ENCODE results near the gene RBM12. TPM values are rescaled to one million over a fixed set of nuclear protein-coding genes. Genes with fewer than 3 reads are reported as not detected.

The RBM12 gene
- total RNA-seq, 4 donors from 2014 or later = 9.8 to 23.7 (median 20.7) TPM

GRCh38 chr20:35627121-35627520 is 37.6 kb downstream of the RBM12 start:
- ATAC-seq = no peak
- Histone ChIP-seq H3K4me1 (no peaks in the 10 kb centered on the region), H3K27me3 (no peaks in the 10 kb centered on the region), H3K4me3 (no peak overlapping the region), H3K9me3 (no peaks in the 10 kb centered on the region), H3K27ac (no peak overlapping the region), H3K36me3 (peaks cover 4 to 81% of the 10 kb centered on the region in 2 donors)
- no peak for DNase-seq
- intact Hi-C loops (cut with DNase I; ENCODE audit: low total_unique reads) (no loop called here), in situ Hi-C loops (cut with MboI; ENCODE audit: low sequenced_read_pairs in 4 of 4) (no loop called here)
- TF ChIP-seq CTCF (IDR thresholded peaks at IDR 0.05 in 4 of 5, conservative IDR thresholded peaks at IDR 0.05 in 1 of 5) (no peak), POLR2A (IDR thresholded peaks at IDR 0.05) (no peak)

- TF ChIP-seq CTCF (IDR thresholded peaks at IDR 0.05 in 4 of 5, conservative IDR thresholded peaks at IDR 0.05 in 1 of 5) = no peak
- H3K27me3 ChIP-seq = no peaks in the 10 kb centered on the region
- in situ Hi-C loops (cut with MboI; ENCODE audit: low sequenced_read_pairs in 4 of 4) = no loop called here
- ATAC-seq (no peak), DNase-seq (no peak)
- intact Hi-C loops (cut with DNase I; ENCODE audit: low total_unique reads) = no loop called here
- H3K9me3 ChIP-seq = no peaks in the 10 kb centered on the region
- no peak overlapping the region for H3K4me3 ChIP-seq
- H3K27ac ChIP-seq = no peak overlapping the region
- H3K4me1 ChIP-seq = no peaks in the 10 kb centered on the region
- peaks cover 4 to 81% of the 10 kb centered on the region in 2 donors for H3K36me3 ChIP-seq
These were observed 38.2 kb downstream of the RBM12 start for GRCh38 chr20:35626386-35627001.

- in situ Hi-C loops (cut with MboI; ENCODE audit: low sequenced_read_pairs in 4 of 4) (no loop called here), intact Hi-C loops (cut with DNase I; ENCODE audit: low total_unique reads) (no loop called here)
- H3K9me3 ChIP-seq = no peaks in the 10 kb centered on the region
- H3K4me1 ChIP-seq = no peaks in the 10 kb centered on the region
- no peak overlapping the region for H3K27ac ChIP-seq
- DNase-seq (no peak), ATAC-seq (no peak)
- TF ChIP-seq CTCF (IDR thresholded peaks at IDR 0.05 in 4 of 5, conservative IDR thresholded peaks at IDR 0.05 in 1 of 5) (no peak), POLR2A (IDR thresholded peaks at IDR 0.05) (no peak)
- peaks cover 4 to 75% of the 10 kb centered on the region in 2 donors for H3K36me3 ChIP-seq
- no peak overlapping the region for H3K4me3 ChIP-seq
- H3K27me3 ChIP-seq = no peaks in the 10 kb centered on the region
These were observed 38.9 kb downstream of the RBM12 start for GRCh38 chr20:35625584-35626385.

- ATAC-seq = no peak
- no peak overlapping the region for H3K4me3 ChIP-seq
- H3K9me3 ChIP-seq = no peaks in the 10 kb centered on the region
- TF ChIP-seq POLR2A (IDR thresholded peaks at IDR 0.05) (no peak), CTCF (IDR thresholded peaks at IDR 0.05 in 4 of 5, conservative IDR thresholded peaks at IDR 0.05 in 1 of 5) (no peak)
- in situ Hi-C loops (cut with MboI; ENCODE audit: low sequenced_read_pairs in 4 of 4) (no loop called here), intact Hi-C loops (cut with DNase I; ENCODE audit: low total_unique reads) (no loop called here)
- H3K36me3 ChIP-seq = peaks cover 4 to 34% of the 10 kb centered on the region in 2 donors
- H3K4me1 ChIP-seq = peaks cover 18 to 32% of the 10 kb centered on the region in 2 donors
- H3K27me3 ChIP-seq = no peaks in the 10 kb centered on the region
- H3K27ac ChIP-seq = no peak overlapping the region
- no peak for DNase-seq
These were observed 43.1 kb downstream of the RBM12 start for GRCh38 chr20:35621560-35621946.

All from gastrocnemius medialis (tissue), 4 donors.